Vagina (tissue), 2 donors: ENCODE measurements around the gene DOCK11.

Source experiments
- POLR2A ChIP-seq, 2 donors: fragments of 450-650 bp; IDR thresholded peaks; one replicate each; pipeline ENCODE4 v1.6.1; 2017; ENCODE audit warnings: antibody characterized with exemption in 2 of 2, mild to moderate bottlenecking in 2 of 2, moderate library complexity in 2 of 2
- POLR2AphosphoS5 ChIP-seq, 2 donors: sonication (generic); formaldehyde crosslinking; IDR thresholded peaks; one replicate each; pipeline ENCODE4 v1.9.0; 2017; ENCODE audit warnings: antibody characterized with exemption in 2 of 2, mild to moderate bottlenecking in 2 of 2, low read depth in 1 of 2; ENCODE audit not compliant: insufficient read depth in 1 of 2
- TF ChIP-seq, protein P1 (sequence below), 3 experiments: fragments of 450-650 bp in 2 of 3; fragments of 200-600 bp in 1 of 3; sonication (generic) in 1 of 3; IDR thresholded peaks; one replicate each; pipeline ENCODE4 v1.5.1; 2017 to 2019; ENCODE audit warnings: antibody characterized with exemption in 3 of 3, mild to moderate bottlenecking in 2 of 3, moderate library complexity in 2 of 3

- TF ChIP-seq, protein P1, sequence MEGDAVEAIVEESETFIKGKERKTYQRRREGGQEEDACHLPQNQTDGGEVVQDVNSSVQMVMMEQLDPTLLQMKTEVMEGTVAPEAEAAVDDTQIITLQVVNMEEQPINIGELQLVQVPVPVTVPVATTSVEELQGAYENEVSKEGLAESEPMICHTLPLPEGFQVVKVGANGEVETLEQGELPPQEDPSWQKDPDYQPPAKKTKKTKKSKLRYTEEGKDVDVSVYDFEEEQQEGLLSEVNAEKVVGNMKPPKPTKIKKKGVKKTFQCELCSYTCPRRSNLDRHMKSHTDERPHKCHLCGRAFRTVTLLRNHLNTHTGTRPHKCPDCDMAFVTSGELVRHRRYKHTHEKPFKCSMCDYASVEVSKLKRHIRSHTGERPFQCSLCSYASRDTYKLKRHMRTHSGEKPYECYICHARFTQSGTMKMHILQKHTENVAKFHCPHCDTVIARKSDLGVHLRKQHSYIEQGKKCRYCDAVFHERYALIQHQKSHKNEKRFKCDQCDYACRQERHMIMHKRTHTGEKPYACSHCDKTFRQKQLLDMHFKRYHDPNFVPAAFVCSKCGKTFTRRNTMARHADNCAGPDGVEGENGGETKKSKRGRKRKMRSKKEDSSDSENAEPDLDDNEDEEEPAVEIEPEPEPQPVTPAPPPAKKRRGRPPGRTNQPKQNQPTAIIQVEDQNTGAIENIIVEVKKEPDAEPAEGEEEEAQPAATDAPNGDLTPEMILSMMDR (IDR thresholded peaks at IDR 0.05): no peak
- TF ChIP-seq POLR2A (IDR thresholded peaks at IDR 0.05) (no peak), POLR2AphosphoS5 (IDR thresholded peaks at IDR 0.05; ENCODE audit: insufficient read depth in 1 of 2, low read depth in 1 of 2) (no peak)
Observed at GRCh38 chrX:118455013-118455412, 40.6 kb upstream of the DOCK11 start.
